GM18526 (cell line): ENCODE results near the gene SLC25A4.

Experiments used
- POLR2A ChIP-seq: IDR thresholded peaks from 3 replicates; pipeline ENCODE4 v1.6.1; 2011; ENCODE audit not compliant: insufficient read length; ENCODE audit errors: extremely low read depth

SLC25A4 gene

GRCh38 chr4:185194924-185195888, 52.1 kb downstream of the SLC25A4 start:
- no peak for TF ChIP-seq POLR2A

- TF ChIP-seq POLR2A: no peak
Observed at GRCh38 chr4:185196437-185196836, 53.4 kb downstream of the SLC25A4 start.
